Caco-2 (cell line): Measurements from ENCODE around the gene KIAA0825. TPM values are rescaled to one million over a fixed set of nuclear protein-coding genes. Genes with fewer than 3 reads are reported as not detected.
"Not testable (repeated sequence)": the region's sequence is repeated elsewhere in the genome, so short reads cannot be mapped to it uniquely, and the experiment has no call there.

Experiments used
- BruUV-seq: library from RNA; stranded (reverse); fragments of 400-500 nt; replicated peaks from 2 replicates; lab custom pipeline; 2021; lab: Mats Ljungman, UMichigan
- CTCF ChIA-PET: fragments of 300-600 bp; sonication (Branson Sonifier 250); formaldehyde crosslinking; loops from one replicate; lab custom pipeline; 2022; ENCODE audit warnings: antibody characterized with exemption; lab: Charles Lee
- POLR2A ChIA-PET: fragments of 300-600 bp; sonication (Branson Sonifier 250); formaldehyde crosslinking; loops from one replicate; lab custom pipeline; 2022; ENCODE audit warnings: antibody characterized with exemption; lab: Charles Lee
- DNase-seq, 2 experiments: peaks; one replicate each; pipeline versions ENCODE4 v3.0.0 to v3.0.0-alpha.2; 2020 to 2022
- H3K27me3 ChIP-seq: replicated peaks from 2 replicates; pipeline ENCODE4 v1.6.0; 2011; ENCODE audit warnings: low read length; ENCODE audit not compliant: control insufficient read depth, insufficient read depth
- H3K36me3 ChIP-seq: 2 replicates; pipeline ENCODE4 v1.5.1; 2011; ENCODE audit warnings: low read length; ENCODE audit not compliant: control insufficient read depth, insufficient read depth
- H3K4me1 ChIP-seq: fragments of 250-450 bp; sonication (Bioruptor Pico); 2 replicates; pipeline ENCODE4 v1.5.1; 2020; ENCODE audit warnings: mild to moderate bottlenecking
- H3K4me3 ChIP-seq: 2 replicates; pipeline ENCODE4 v1.5.1; 2011; ENCODE audit warnings: low read depth, mild to moderate bottlenecking, control low read depth, low read length
- H3K9me3 ChIP-seq: fragments of 250-450 bp; sonication (Bioruptor Pico); 2 replicates; pipeline ENCODE4 v1.5.1; 2020; ENCODE audit warnings: mild to moderate bottlenecking, moderate library complexity
- H3K27ac Mint-ChIP-seq: one replicate; pipeline ENCODE4 v1.8.0; 2022; ENCODE audit warnings: mixed read lengths; ENCODE audit not compliant: unreplicated experiment
- H3K27me3 Mint-ChIP-seq: one replicate; pipeline ENCODE4 v1.8.0; 2022; ENCODE audit warnings: mixed read lengths; ENCODE audit not compliant: insufficient read depth, unreplicated experiment
- H3K36me3 Mint-ChIP-seq: one replicate; pipeline ENCODE4 v1.8.0; 2022; ENCODE audit warnings: mild to moderate bottlenecking, mixed read lengths; ENCODE audit not compliant: insufficient read depth, unreplicated experiment
- H3K4me1 Mint-ChIP-seq: one replicate; pipeline ENCODE4 v1.8.0; 2022; ENCODE audit warnings: low read depth, mixed read lengths; ENCODE audit not compliant: unreplicated experiment
- H3K4me3 Mint-ChIP-seq: one replicate; pipeline ENCODE4 v1.8.0; 2022; ENCODE audit warnings: mild to moderate bottlenecking, moderate library complexity, mixed read lengths; ENCODE audit not compliant: unreplicated experiment
- H3K9me3 Mint-ChIP-seq: one replicate; pipeline ENCODE4 v1.8.0; 2022; ENCODE audit warnings: mixed read lengths; ENCODE audit not compliant: unreplicated experiment
- intact Hi-C: fragments of 100-400 bp; cut with micrococcal nuclease; formaldehyde crosslinking; loops from one replicate; pipeline ENCODE4 v1.10.0; 2022; ENCODE audit not compliant: unreplicated experiment
- total RNA-seq: library from RNA; stranded (reverse); gene quantifications from 2 replicates; pipeline ENCODE4 v1.2.3, GENCODE V29; 2022
- TF ChIP-seq, protein P1 (sequence below), 2 experiments: fragments of 200-600 bp in 1 of 2; IDR thresholded peaks; 1 replicate in 1 of 2; 2 replicates in 1 of 2; pipeline versions ENCODE4 v1.5.1 to v1.8.0; 2011 to 2022; ENCODE audit warnings: antibody characterized with exemption in 1 of 2, control low read depth in 1 of 2, inconsistent platforms in 1 of 2, low read depth in 1 of 2, low read length in 1 of 2, mild to moderate bottlenecking in 1 of 2, moderate library complexity in 1 of 2; ENCODE audit not compliant: insufficient read depth in 1 of 2, severe bottlenecking in 1 of 2, unreplicated experiment in 1 of 2

The KIAA0825 gene
- total RNA-seq, 1 experiment from 2014 or later = 0.50 TPM

DNA sequence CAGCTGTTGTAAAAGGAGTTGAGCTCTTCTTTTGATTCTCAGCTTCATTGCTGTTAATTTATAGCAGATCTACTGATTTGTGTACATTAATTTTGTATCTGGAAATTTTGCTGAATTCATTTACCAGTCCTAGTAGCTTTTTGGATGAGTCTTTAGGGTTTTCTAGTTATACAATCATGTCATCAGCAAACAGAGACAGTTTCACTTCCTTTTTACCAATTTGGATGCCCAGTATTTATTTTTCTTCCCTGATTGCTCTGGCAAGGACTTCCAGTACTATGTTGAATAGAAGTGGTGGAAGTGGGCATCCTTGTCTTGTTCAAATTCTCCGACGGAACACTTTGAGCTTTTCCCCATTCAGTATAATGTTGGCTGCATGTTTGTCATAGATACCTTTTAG lies 478.1 kb downstream of the KIAA0825 start:
- no peaks in the 10 kb centered on the region for H3K4me1 Mint-ChIP-seq
- H3K4me3 Mint-ChIP-seq = no peak overlapping the region
- Histone ChIP-seq H3K4me3 (no peak overlapping the region), H3K36me3 (no peaks in the 10 kb centered on the region), H3K27me3 (no peaks in the 10 kb centered on the region), H3K4me1 (no peaks in the 10 kb centered on the region), H3K9me3 (0 out of 2 replicates have a peak, but pooled peaks cover 4% of the 10 kb centered on the region)
- H3K27ac Mint-ChIP-seq = no peak overlapping the region
- ChIA-PET POLR2A (no interaction called here), CTCF (no interaction called here)
- no peaks in the 10 kb centered on the region for H3K36me3 Mint-ChIP-seq
- DNase-seq = no peak
- intact Hi-C loops = no loop called here
- no TSS peak for BruUV-seq
- H3K9me3 Mint-ChIP-seq = peaks cover 33% of the 10 kb centered on the region
- no peaks in the 10 kb centered on the region for H3K27me3 Mint-ChIP-seq
- TF ChIP-seq, protein P1, sequence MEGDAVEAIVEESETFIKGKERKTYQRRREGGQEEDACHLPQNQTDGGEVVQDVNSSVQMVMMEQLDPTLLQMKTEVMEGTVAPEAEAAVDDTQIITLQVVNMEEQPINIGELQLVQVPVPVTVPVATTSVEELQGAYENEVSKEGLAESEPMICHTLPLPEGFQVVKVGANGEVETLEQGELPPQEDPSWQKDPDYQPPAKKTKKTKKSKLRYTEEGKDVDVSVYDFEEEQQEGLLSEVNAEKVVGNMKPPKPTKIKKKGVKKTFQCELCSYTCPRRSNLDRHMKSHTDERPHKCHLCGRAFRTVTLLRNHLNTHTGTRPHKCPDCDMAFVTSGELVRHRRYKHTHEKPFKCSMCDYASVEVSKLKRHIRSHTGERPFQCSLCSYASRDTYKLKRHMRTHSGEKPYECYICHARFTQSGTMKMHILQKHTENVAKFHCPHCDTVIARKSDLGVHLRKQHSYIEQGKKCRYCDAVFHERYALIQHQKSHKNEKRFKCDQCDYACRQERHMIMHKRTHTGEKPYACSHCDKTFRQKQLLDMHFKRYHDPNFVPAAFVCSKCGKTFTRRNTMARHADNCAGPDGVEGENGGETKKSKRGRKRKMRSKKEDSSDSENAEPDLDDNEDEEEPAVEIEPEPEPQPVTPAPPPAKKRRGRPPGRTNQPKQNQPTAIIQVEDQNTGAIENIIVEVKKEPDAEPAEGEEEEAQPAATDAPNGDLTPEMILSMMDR (IDR thresholded peaks at IDR 0.05; ENCODE audit: insufficient read depth in 1 of 2, low read depth in 1 of 2, low read length in 1 of 2, severe bottlenecking in 1 of 2, unreplicated experiment in 1 of 2) = no peak

DNA sequence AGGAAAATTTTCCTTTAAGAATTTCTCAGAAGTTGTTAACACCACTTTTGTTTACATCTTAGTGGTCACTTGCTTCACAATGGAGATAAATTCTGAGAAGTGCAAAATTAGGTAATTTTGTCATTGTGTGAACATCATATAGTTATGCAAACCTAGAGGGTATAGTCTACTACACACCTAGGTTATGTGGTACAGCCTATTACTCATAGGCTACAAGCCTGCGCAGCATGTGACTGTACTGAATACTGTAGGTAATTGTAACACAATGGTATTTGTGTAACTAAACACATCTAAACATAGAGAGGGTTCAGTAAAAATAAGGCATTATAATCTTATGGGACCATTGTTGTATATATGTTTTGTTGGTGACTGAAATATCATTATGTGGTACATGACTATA lies 488.3 kb downstream of the KIAA0825 start:
- H3K4me3 ChIP-seq = no peak overlapping the region
- TF ChIP-seq, protein P1 (IDR thresholded peaks at IDR 0.05; ENCODE audit: insufficient read depth in 1 of 2, low read depth in 1 of 2, low read length in 1 of 2, severe bottlenecking in 1 of 2, unreplicated experiment in 1 of 2) = no peak
- H3K4me1 Mint-ChIP-seq = no peaks in the 10 kb centered on the region
- DNase-seq = no peak
- peaks cover 15% of the 10 kb centered on the region for H3K9me3 Mint-ChIP-seq
- no TSS peak for BruUV-seq
- intact Hi-C loops = no loop called here
- no peaks in the 10 kb centered on the region for H3K27me3 ChIP-seq
- no peaks in the 10 kb centered on the region for H3K36me3 Mint-ChIP-seq
- H3K36me3 ChIP-seq = no peaks in the 10 kb centered on the region
- no peak overlapping the region for H3K4me3 Mint-ChIP-seq
- ChIA-PET POLR2A (no interaction called here), CTCF (no interaction called here)
- no peak overlapping the region for H3K27ac Mint-ChIP-seq
- H3K4me1 ChIP-seq = no peaks in the 10 kb centered on the region
- no peaks in the 10 kb centered on the region for H3K27me3 Mint-ChIP-seq
- H3K9me3 ChIP-seq = no peaks in the 10 kb centered on the region

DNA sequence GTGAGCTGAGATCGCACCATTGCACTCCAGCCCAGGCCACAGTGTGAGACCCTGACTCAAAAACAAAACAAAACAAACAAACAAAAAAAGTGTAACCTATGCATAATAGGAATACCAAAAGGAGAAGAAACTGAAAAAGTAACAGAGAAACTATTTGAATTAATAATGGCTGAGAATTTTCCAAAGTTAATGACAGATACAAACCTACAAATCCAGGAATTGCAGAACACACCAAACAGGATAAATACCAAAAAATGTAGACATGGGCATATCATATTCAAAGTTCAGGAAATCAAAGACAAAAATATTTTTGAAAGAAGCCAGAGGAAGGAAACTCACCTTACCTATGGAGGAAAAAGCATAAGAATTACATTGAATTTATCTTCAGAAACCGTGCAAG lies 493.3 kb downstream of the KIAA0825 start:
- Mint-ChIP-seq H3K4me1 (peaks cover 9% of the 10 kb centered on the region), H3K27me3 (no peaks in the 10 kb centered on the region), H3K9me3 (peaks cover 36% of the 10 kb centered on the region), H3K27ac (no peak overlapping the region), H3K36me3 (no peaks in the 10 kb centered on the region), H3K4me3 (no peak overlapping the region)
- ChIA-PET POLR2A (no interaction called here), CTCF (interaction anchor here (0.5 kb wide), 1 partner anchor 8 kb away, joined by 3 read pairs; no protein-coding TSS in a partner anchor)
- no TSS peak for BruUV-seq
- TF ChIP-seq, protein P1 (IDR thresholded peaks at IDR 0.05; ENCODE audit: insufficient read depth in 1 of 2, low read depth in 1 of 2, low read length in 1 of 2, severe bottlenecking in 1 of 2, unreplicated experiment in 1 of 2) = no peak
- Histone ChIP-seq H3K4me1 (peaks cover 9% of the 10 kb centered on the region), H3K36me3 (no peaks in the 10 kb centered on the region), H3K4me3 (no peak overlapping the region), H3K9me3 (no peaks in the 10 kb centered on the region), H3K27me3 (no peaks in the 10 kb centered on the region)
- intact Hi-C loops = no loop called here
- DNase-seq = no peak

DNA sequence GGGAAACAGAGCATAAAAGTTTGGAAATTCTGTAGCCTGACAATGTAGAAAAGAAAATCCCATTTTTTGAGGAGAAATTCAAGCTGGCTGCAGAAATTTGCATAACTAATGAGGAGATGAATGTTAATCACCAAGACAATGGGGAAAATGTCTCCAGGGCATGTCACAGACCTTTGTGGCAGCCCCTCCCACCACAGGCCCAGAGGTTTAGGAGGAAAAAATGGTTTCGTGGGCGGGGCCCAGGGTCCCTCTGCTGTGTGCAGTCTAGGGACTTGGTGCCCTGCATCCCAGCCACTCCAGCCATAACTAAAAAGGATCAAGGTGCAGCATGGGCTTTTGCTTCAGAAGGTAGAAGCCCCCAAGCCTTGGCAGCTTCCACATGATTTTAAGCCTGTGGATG lies 502.1 kb downstream of the KIAA0825 start:
- H3K36me3 Mint-ChIP-seq, POLR2A ChIA-PET, H3K27me3 ChIP-seq, CTCF ChIA-PET, H3K4me3 ChIP-seq, intact Hi-C loops, DNase-seq, H3K36me3 ChIP-seq, H3K27me3 Mint-ChIP-seq, BruUV-seq, H3K27ac Mint-ChIP-seq, H3K4me3 Mint-ChIP-seq: not testable (repeated sequence)
- peaks cover 13% of the 10 kb centered on the region for H3K4me1 ChIP-seq
- Mint-ChIP-seq H3K9me3 (peaks cover 49% of the 10 kb centered on the region), H3K4me1 (peaks cover 20% of the 10 kb centered on the region)
- H3K9me3 ChIP-seq = peaks cover 17% of the 10 kb centered on the region
